Bronchial epithelial cell (primary cell): Measurements from ENCODE around the gene WDR86. TPM values are rescaled to one million over a fixed set of nuclear protein-coding genes. Genes with fewer than 3 reads are reported as not detected.

Experiments
- DNase-seq: peaks from one replicate; pipeline ENCODE4 v3.0.0-alpha.2; 2010; ENCODE audit warnings: low read depth
- FAIRE-seq: peaks from 2 replicates; lab custom pipeline; 2011; peaks lifted over from hg19 to GRCh38; lab: Jason Lieb, UNC
- H3K27me3 ChIP-seq: 2 replicates; pipeline ENCODE4 v1.5.1; 2011; ENCODE audit warnings: low read length; ENCODE audit not compliant: control insufficient read depth, insufficient read depth
- H3K36me3 ChIP-seq: 2 replicates; pipeline ENCODE4 v1.5.1; 2011; ENCODE audit warnings: low read length; ENCODE audit not compliant: control insufficient read depth, insufficient read depth
- H3K4me3 ChIP-seq: 2 replicates; pipeline ENCODE4 v1.5.1; 2011; ENCODE audit warnings: mild to moderate bottlenecking, low read depth, low read length, control low read depth
- total RNA-seq: library from RNA; depleted of rRNA; stranded (reverse); fragments of >200 nt; gene quantifications from 2 replicates; pipeline ENCODE4 v1.2.1, GENCODE V29; 2014
- TF ChIP-seq, protein P1 (sequence below): IDR thresholded peaks from 2 replicates; pipeline ENCODE4 v1.5.1; 2011; ENCODE audit warnings: mild to moderate bottlenecking, moderate library complexity, low read length, control low read depth, inconsistent platforms; ENCODE audit not compliant: insufficient read depth, severe bottlenecking

WDR86 gene
- total RNA-seq, 1 donor from 2014 or later: 0.79 TPM

DNA sequence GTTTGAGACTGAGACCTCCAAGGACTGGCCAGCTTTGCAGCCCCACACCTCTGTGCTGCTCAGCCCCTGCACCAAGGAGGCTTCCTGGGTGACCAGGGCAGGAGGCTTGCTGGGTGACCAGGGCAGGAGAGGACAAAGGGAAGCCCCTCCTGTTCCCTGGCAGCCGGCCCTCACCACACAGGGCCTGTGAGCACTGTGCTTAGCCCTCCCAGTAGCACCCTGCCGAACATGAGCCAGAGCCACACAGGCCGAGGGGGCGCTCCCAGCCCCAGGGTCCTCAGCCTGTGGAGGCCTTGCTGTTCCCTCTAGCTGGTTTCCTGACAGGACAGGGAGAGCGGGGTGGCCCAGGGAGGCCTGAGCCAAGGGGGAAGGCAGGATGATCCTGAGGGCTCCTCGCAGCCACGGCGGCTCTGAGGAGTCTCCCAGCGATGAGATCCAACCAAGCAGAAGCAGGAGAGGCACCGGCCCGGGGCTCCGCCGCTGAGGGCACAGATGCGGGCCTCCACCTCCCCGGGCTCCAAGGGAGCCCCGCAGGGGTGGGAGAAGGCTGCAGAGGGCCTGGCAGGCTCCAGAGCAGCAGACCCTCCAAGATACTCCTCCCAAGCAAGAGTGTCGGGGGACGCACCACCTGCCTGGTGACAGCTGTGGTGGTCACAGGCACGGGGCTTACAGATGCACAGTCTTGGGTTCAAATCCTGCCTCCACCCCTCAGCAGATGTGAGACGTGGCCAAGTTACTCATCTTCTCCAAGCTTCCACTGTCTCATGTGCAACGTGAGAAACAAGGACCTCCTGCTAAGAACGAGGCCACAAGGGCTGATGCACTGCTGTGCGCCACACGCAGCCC is 22.5 kb downstream of the WDR86 start:
- H3K36me3 ChIP-seq: no peaks in the 10 kb centered on the region
- DNase-seq (no peak), FAIRE-seq (peak; percentile 66)
- no peak overlapping the region for H3K4me3 ChIP-seq
- H3K27me3 ChIP-seq: peaks cover 7% of the 10 kb centered on the region
- TF ChIP-seq, protein P1, sequence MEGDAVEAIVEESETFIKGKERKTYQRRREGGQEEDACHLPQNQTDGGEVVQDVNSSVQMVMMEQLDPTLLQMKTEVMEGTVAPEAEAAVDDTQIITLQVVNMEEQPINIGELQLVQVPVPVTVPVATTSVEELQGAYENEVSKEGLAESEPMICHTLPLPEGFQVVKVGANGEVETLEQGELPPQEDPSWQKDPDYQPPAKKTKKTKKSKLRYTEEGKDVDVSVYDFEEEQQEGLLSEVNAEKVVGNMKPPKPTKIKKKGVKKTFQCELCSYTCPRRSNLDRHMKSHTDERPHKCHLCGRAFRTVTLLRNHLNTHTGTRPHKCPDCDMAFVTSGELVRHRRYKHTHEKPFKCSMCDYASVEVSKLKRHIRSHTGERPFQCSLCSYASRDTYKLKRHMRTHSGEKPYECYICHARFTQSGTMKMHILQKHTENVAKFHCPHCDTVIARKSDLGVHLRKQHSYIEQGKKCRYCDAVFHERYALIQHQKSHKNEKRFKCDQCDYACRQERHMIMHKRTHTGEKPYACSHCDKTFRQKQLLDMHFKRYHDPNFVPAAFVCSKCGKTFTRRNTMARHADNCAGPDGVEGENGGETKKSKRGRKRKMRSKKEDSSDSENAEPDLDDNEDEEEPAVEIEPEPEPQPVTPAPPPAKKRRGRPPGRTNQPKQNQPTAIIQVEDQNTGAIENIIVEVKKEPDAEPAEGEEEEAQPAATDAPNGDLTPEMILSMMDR: no peak

DNA sequence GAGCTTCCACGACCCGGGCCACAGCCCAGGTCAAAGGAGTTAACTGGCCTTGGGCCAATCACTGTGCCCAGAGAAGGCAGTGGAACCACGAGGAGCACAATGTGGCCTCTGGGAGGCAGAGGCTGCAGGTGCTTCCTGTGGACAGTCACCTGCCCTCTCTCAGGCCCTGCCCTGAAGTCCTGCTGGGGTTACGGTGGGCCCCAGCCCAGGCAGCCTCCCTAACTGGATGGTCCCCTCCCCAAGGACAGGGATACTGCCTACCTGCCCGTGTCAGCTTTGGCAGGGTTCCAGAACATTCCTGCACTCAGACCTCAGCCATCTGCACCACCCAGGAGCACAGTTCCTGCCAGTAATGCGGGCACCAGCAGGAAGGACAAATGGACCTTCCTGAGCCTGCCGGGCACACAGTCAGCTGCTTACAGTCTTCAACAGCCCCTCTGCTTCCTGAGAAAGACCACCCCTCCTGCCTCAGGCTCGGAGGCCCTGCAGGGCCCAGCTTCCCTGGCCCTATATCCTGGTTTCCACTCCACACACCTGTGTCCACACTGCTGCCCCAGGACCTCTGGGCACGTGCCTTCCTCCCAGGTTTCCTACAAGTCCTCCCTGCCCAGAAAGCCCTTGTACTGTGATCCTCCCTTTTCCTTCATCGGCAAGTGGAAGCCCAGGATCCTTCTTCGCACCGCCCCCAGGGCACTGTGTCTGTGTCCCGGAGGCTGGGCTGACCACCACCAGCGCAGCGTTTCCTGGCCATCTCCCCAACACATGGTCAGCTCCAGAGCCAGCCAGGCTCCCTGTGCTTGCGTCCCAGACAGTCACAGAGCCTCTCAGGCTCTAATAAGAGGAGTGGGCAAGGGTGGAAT is 23.3 kb downstream of the WDR86 start:
- H3K36me3 ChIP-seq: no peaks in the 10 kb centered on the region
- TF ChIP-seq, protein P1: no peak
- H3K27me3 ChIP-seq: peaks cover 14% of the 10 kb centered on the region
- H3K4me3 ChIP-seq: no peak overlapping the region
- DNase-seq (no peak), FAIRE-seq (no peak)

DNA sequence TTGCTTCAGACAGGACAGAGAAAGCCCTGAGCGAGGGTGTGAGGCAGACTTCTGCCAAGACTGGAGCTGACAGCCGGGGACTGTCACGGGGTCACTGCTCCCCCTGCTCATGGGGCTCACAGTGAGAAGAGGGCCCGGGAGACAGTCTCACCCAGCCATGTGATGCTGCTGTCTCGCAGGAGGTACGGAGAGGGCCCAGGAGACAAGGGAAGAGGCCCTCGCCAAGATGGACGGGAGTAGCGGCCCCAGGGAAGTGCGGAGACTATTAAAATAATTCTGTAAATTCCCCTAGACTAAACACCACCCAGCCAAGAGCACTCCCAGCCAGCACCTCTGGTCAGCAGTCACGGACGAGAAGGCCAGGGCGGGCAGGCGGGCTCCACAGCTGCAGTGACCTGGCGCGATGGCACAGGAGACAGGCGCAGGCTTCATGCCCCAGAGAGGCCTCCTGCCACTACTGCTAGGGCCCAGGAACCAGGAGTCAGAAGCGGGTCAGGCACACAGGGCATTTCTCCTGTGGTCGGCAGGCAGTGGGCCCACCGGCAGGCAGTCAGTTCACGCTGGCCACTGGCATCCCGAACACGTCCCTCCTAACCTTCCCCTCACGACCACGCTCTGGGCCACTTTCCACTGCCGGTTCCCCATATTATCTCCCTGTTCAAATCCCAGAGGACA is 24.1 kb downstream of the WDR86 start:
- FAIRE-seq (no peak), DNase-seq (no peak)
- Histone ChIP-seq H3K27me3 (peaks cover 17% of the 10 kb centered on the region), H3K4me3 (no peak overlapping the region), H3K36me3 (no peaks in the 10 kb centered on the region)
- TF ChIP-seq, protein P1: no peak

DNA sequence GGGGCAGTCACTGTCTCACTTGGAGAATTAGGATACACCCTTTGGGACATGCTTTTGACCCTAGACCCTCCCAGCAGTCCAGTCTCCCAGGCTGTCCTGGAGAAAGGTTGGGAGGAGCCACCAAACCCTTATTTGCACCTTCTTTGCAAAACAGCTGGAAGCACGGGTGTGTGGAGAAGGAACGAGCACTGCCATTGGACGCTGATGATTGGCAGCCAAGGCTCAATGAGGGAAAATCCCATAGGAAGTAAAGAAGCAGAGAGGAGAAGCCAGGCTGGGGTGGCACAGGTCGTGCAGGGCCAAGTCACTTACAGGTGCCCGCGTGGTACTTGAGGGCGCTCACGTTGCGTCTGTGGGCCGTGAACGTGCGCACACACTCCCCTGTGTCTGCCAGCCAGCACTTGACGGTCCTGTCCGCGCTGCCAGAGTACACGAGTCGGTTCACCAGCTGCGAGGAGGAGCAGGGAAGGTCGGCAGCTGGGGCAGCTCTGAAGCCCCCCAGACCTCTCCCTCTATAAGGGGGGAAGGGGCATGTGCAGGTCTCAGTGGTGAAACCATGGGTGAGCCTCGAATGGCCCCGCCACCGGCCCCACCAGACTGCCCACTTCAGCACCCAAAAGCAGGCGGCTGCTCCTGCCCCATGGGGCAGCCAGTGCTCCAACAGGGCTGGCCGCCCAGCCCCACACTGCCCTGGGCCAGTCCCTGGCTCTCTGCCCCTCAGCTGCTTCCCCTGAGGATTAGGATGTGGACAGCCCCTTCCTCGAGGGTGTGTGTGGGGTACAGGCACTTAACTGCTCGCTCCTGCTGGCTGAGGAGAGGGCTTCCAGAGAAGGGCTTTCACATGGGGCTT is 24.8 kb downstream of the WDR86 start:
- Histone ChIP-seq H3K36me3 (no peaks in the 10 kb centered on the region), H3K27me3 (peaks cover 17% of the 10 kb centered on the region), H3K4me3 (no peak overlapping the region)
- no peak for DNase-seq
- FAIRE-seq: no peak
- TF ChIP-seq, protein P1: no peak

DNA sequence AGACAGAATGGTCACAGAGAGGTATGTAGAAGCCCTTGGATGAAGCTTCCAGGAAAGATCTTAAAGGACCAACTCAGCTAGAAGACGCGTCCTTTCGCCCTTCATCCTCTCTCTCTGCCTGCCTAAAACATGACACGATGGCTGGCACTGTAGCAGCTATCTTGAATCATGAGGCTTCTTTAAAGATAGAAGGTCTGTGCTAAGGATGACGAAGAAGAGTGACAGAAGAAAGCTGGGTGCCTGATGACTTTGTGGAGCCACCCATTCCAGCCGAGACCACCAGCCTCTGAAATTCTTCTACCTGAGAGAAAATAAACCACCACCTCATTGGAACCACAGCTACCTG is 25.5 kb downstream of the WDR86 start:
- Histone ChIP-seq H3K27me3 (peaks cover 17% of the 10 kb centered on the region), H3K36me3 (no peaks in the 10 kb centered on the region), H3K4me3 (no peak overlapping the region)
- DNase-seq (no peak), FAIRE-seq (no peak)
- TF ChIP-seq, protein P1: no peak
